Measurements from ENCODE around the gene ST6GALNAC2.
"Not testable (repeated sequence)": the region's sequence is repeated elsewhere in the genome, so short reads cannot be mapped to it uniquely, and the experiment has no call there.

ST6GALNAC2 gene

GRCh38 chr17:76606685-76607084 lies 21.0 kb upstream of the ST6GALNAC2 start:
- DNase-seq; in situ Hi-C loops (cut with MboI; ENCODE audit: low pct_unique_long_range_greater_than_20kb, low sequenced_read_pairs): not testable (repeated sequence)

GRCh38 chr17:76601065-76601464 lies 15.4 kb upstream of the ST6GALNAC2 start:
- DNase-seq, result no peak
- in situ Hi-C loops (cut with MboI; ENCODE audit: low pct_unique_long_range_greater_than_20kb, low sequenced_read_pairs), result no loop called here

DNA sequence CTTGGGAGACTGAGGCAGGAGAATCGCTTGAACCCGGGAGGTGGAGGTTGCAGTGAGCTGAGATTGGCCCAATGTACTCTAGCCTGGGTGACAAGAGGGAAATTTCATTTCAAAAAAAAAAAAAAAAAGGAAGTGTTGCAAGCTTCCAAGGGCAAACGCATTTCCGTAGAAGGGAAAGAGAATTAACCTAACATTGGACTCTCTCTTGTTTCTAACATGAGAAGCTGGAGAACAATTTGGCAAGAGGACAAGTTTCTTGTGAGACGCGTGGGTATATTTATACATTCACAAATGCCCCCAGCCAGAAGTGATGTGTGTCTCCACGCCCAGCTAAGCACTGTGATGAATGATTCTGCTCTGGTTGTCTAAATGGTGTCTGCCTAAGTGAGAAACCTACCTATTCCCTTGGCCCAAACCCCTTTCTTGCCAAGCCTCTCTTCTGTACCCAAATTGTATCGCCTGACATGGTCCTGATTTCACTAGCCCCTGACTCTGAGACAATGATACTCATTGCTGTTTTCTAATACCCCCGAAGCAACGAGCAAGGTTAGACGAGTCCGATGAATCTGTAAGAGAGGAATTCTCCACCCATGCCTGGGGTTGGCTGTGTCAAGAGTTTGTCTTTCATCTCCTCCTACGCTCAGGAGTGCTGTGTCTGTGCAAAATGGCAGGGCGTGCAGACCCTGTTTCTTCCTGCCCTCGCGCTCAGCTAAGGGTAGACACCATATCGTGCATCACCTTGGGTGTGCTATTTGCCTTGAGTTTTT lies 14.2 kb upstream of the ST6GALNAC2 start:
- in situ Hi-C loops (cut with MboI; ENCODE audit: low pct_unique_long_range_greater_than_20kb, low sequenced_read_pairs), result no loop called here
- DNase-seq, result peak; percentile 75

- DNase-seq, result peak; percentile 35
- in situ Hi-C loops (cut with MboI; ENCODE audit: low pct_unique_long_range_greater_than_20kb, low sequenced_read_pairs), result no loop called here
Observed at GRCh38 chr17:76598004-76598439, 12.4 kb upstream of the ST6GALNAC2 start.

DNA sequence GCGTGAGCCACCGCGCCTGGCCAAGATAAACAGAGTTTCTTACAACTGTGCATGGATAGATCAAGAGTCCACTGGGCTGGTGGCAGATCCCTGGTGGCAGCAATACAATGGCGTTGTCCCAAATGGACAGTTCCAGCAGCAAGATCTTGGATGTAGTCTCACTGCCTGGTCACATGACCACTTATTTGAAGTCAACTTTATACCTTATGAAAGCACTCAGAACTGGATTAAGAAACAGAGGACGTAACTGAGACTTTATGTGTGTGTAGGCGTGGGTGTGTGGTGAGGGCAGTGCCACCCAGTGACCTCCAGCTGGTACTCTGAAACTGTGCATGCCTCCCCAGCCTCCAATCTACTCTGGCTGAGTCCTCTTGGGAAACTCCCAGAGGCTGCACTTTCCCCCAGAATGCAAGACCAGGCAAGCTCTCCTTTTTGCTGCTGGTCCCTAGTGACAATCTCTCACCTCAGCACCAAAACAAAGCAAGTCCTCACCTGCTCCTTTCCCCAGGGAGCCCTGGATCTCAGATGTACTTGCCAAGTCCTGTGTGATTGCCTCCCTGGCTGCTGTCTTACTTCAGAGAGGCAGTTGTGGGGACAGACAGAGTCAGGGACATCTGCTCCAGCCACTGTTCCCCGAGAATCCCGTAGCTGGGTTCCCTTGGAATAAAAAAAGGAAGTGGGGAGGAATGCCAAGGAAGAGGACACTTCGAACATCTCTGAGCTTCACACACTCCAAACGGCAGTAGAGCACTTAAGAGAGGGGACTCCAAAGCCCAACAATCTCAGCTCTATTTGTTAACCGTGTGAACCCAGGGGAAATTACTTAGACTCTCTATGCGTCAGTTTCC lies 11.7 kb upstream of the ST6GALNAC2 start:
- DNase-seq, result no peak
- in situ Hi-C loops (cut with MboI; ENCODE audit: low pct_unique_long_range_greater_than_20kb, low sequenced_read_pairs), result no loop called here

- no peak for DNase-seq
- in situ Hi-C loops (cut with MboI; ENCODE audit: low pct_unique_long_range_greater_than_20kb, low sequenced_read_pairs), result no loop called here
Observed at GRCh38 chr17:76594690-76595089, 9.0 kb upstream of the ST6GALNAC2 start.

DNA sequence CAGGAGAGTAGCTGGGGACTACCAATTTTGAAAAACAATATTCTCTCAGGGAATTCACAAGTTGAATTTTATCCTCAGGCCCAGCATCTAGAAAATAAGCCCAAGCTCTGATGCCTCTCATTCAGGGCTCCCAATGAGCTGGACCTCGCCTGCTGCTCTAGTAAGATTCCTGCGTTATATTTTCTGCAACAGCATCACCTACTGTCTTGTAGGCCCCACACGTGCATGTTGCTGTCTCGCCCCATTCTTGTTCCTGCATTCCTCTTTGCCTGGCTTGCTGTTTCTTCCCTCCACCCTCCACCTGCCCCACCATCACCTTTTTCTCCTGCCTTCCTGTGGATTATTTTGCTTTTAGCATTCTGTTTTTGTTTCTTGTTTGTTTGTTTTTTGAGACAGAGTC lies 8.3 kb upstream of the ST6GALNAC2 start:
- DNase-seq, result no peak
- in situ Hi-C loops (cut with MboI; ENCODE audit: low pct_unique_long_range_greater_than_20kb, low sequenced_read_pairs), result no loop called here

DNA sequence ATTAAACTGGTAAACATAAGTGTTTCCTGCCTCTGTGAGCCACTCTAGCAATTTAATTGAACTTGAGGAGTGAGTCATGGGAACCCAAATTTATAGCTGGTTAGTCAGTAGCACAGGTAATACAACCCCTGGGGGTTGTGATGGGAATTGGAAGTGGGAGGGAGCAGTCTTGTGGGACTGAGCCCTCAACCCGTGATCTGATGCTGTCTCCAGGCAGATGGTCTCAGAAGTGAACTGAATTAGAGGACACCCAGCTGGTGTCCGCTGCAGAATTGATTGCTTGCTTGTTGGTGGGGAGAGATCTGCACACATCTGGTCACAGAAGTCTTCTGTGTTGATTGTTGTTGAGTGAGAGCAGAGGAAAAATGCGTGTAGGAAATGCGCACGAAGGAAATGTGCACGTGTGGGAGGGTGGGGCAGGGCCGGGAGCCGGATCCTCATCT lies 7.7 kb upstream of the ST6GALNAC2 start:
- DNase-seq, result no peak
- in situ Hi-C loops (cut with MboI; ENCODE audit: low pct_unique_long_range_greater_than_20kb, low sequenced_read_pairs), result no loop called here

DNA sequence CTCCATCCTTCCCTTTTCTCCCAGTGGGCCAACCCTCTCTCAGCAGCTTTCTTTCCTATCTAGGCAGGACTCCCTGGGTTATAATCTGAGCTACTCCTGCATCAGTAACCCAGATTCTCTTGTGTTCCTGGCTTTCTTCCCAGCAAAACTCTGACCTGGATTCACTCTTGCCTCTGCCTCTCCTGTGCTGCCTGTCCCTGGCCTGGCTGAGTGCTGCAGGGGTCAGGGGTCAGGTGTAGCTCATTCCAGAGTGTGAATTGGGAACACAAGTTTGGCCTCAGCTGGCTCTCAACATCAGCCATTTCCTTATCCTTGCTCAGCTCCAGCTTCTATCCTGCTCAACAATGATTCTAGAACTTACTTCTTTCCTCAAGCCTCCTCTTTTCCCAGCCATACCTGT lies 2.5 kb upstream of the ST6GALNAC2 start:
- in situ Hi-C loops (cut with MboI; ENCODE audit: low pct_unique_long_range_greater_than_20kb, low sequenced_read_pairs), result no loop called here

DNA sequence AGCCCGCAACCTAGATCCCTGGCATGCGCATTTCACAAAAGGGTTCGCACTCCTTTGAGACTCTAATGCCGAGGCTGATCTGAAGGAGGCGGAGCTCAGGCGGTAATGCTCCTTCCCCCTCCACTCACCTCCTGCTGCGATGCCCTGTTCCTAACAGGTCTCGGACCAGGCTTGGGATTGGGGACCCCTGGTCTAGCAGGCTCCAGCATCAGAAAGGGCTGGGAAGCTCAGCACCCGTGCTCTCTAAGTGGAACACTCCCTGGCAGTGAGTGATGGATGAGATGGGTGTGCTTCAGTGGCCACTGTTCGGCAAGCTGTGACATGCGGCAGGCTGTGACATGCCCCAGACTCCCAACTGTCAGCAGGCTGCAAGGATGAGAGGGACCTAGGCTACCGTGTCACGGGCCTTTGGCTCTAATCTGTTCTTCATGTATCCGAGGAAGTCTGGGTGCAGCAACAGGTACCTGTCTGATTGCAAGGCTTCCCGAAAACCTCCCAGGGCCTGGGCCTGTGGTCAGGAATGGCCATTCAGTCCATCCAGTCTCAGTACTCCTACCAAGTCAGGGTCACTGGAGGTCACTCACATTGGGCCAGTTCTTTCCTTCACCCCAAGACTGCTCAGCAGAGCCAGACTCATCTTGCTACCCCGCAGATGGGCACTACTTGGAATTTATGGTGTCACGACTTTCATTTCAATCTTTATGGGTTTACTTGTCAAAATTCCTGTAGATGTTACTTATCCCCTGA lies 1.3 kb upstream of the ST6GALNAC2 start:
- DNase-seq, result no peak
- in situ Hi-C loops (cut with MboI; ENCODE audit: low pct_unique_long_range_greater_than_20kb, low sequenced_read_pairs), result no loop called here

More for the DNA sequence above, 2.5 kb upstream of the ST6GALNAC2 start:
- DNase-seq, result no peak

DNA sequence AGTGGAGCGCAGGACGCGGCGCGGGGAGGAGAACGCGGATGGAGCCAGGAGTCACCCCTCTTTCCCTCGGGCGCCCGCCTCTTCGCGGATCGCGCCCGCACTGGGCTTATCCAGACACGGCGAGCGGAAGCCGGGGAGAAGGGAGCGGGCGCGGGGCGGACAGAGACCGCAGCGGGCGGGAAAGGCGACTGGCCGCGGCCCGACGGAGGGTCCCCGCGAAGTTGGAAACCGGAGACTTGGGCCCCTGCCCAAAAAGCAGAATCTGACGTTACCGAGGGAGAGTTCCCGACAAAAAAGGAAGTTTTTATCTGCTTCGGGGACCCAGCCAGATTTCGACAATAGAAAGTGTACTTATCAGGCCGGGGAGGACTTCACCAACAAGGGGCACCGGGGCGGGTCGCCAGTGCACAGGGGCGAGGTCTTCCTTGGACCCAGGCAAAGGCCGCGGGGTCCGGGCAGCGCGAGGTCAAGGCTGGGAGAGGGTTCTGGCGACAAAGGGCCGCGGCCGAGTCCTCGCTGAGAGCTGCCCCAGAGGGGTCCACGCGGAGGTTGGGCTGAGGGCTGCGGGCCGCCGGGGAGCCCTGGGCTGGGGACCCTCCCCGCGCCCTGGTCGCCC lies 519 bp downstream of the ST6GALNAC2 start:
- no peak for DNase-seq
- in situ Hi-C loops (cut with MboI; ENCODE audit: low pct_unique_long_range_greater_than_20kb, low sequenced_read_pairs), result no loop called here

DNA sequence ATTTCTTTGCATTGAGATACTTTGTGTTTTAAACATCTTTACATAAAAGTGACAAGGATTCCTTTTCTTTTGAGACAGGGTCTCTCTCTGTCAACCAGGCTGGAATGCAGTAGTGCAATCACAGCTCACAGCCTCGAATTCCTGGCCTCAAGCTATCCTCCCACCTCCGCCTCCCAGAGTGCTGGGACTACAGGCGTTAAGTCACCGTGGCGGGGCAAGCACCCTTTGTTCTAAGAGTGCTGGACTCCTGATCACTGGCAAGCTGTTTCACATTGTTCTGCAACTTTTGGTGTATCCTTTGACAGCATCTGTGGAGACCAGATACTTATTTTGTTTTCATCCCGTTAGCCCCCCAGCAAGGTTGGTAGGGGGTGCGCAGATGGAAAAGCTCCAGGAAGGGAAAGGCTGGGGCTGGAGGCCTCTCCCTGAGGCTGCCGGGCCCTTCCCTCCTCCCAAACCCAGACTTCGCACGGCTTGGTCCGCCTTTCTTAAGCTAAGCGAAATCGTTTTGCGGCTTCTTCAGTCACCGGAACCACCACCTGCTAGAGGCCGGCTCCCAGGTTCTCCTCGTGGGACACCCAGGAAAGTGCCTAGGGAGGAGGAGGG lies 1.1 kb downstream of the ST6GALNAC2 start:
- no peak for DNase-seq

GRCh38 chr17:76582660-76583059 lies 3.0 kb downstream of the ST6GALNAC2 start:
- in situ Hi-C loops (cut with MboI; ENCODE audit: low pct_unique_long_range_greater_than_20kb, low sequenced_read_pairs), result no loop called here
- DNase-seq, result no peak

More for the DNA sequence above, 1.1 kb downstream of the ST6GALNAC2 start:
- in situ Hi-C loops (cut with MboI; ENCODE audit: low pct_unique_long_range_greater_than_20kb, low sequenced_read_pairs), result no loop called here

- in situ Hi-C loops (cut with MboI; ENCODE audit: low pct_unique_long_range_greater_than_20kb, low sequenced_read_pairs), result no loop called here
- no peak for DNase-seq
Observed at GRCh38 chr17:76581515-76581914, 4.1 kb downstream of the ST6GALNAC2 start.

- in situ Hi-C loops (cut with MboI; ENCODE audit: low pct_unique_long_range_greater_than_20kb, low sequenced_read_pairs), result no loop called here
- DNase-seq, result no peak
Observed at GRCh38 chr17:76579281-76579680, 6.4 kb downstream of the ST6GALNAC2 start.

GRCh38 chr17:76578376-76578775 lies 7.3 kb downstream of the ST6GALNAC2 start:
- in situ Hi-C loops (cut with MboI; ENCODE audit: low pct_unique_long_range_greater_than_20kb, low sequenced_read_pairs), result no loop called here
- no peak for DNase-seq

DNA sequence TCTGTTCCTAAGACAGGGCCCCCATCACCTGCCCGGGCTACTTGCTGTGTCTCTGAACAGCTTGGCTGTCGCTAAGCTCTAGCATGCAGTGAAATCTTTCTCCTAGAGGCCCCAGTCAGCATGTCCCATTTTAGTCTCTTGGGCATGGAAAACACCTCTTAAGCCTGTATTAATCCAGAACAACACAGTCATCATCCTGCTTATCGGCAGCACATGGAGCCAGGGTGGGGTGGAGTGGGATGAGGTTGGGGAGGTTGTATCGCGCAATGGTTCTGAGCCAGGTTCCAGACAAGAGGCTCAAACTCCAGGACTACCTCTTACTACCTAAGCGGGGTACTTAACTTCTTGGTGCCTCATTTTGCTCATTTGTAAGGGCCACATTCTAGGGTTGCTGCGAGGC lies 7.8 kb downstream of the ST6GALNAC2 start:
- no peak for DNase-seq
- in situ Hi-C loops (cut with MboI; ENCODE audit: low pct_unique_long_range_greater_than_20kb, low sequenced_read_pairs), result no loop called here

DNA sequence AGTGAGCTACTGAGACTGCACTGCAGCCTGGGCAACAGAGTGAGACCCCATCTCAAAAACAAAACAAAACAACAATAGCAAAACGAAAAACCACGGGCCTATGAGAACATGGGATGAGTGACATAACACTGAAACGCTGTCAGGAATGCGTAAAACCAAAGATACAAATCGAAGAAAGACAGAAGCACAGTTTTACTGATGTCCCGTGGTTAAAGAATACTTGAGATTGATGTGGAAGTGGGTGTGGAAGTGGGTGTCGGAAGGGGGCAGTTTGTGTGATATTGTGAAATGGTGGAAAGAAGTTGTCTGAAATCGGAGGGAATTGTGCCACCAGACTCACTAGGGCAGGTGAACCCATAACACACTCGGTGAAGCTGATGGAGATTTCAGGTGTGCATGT lies 9.5 kb downstream of the ST6GALNAC2 start:
- in situ Hi-C loops (cut with MboI; ENCODE audit: low pct_unique_long_range_greater_than_20kb, low sequenced_read_pairs), result no loop called here
- DNase-seq, result no peak

GRCh38 chr17:76575570-76575969 lies 10.1 kb downstream of the ST6GALNAC2 start:
- in situ Hi-C loops (cut with MboI; ENCODE audit: low pct_unique_long_range_greater_than_20kb, low sequenced_read_pairs), result no loop called here
- DNase-seq, result no peak
